NOMO-1 treated with DMSO at 0.1 percent for 48 hours (cell line): ENCODE data around the gene EI24.

Experiments
- DNase-seq: peaks from one replicate; lab custom pipeline; 2025; ENCODE audit not compliant: unreplicated experiment; lab: John Stamatoyannopoulos, UW

EI24 gene

DNA sequence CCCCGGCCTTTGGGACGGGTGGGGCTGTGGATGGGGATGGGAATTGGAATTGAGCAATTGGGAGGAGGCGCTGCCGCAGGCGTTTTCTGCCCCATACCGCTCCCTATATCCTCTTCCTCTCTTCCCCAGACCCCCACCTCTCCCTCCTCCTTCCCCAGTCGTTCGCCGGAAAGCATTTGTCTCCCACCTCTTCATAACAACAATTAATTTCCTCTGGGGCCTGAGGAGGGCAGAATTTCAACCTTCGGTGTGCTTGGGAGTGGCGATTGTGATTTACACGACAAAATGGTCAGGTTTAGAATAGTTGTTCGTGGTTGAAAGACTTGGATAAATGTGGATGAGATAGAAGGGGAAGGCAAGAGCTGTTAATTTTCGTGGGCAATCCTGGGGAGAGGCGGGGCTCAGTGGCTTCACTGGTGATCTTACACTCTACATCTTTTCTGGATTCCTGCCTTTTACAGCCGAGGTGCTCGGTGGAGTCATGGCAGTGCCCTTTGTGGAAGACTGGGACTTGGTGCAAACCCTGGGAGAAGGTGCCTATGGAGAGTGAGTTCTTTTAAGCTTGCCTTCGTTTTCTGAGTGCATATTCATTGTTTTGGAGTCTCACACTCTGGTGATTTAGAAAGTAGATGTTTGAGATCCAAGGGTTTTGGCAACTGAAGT is 57.1 kb downstream of the EI24 start:
- peak; percentile 51 for DNase-seq

GRCh38 chr11:125627236-125627910 is 58.1 kb downstream of the EI24 start:
- no peak for DNase-seq
